GM13977 (cell line): Measurements from ENCODE around the gene FIG4.

ENCODE experiments used
- DNase-seq: peaks from one replicate; pipeline ENCODE4 v3.0.0; 2012; ENCODE audit warnings: low spot score
- CTCF ChIP-seq: IDR thresholded peaks from 2 replicates; pipeline ENCODE4 v1.5.1; 2012; ENCODE audit warnings: mild to moderate bottlenecking, control low read depth; ENCODE audit not compliant: insufficient read depth; ENCODE audit errors: extremely low read depth, missing control alignments
- in situ Hi-C: fragments of 300-500 bp; cut with MboI; formaldehyde crosslinking; loops from one replicate; pipeline ENCODE4 v1.12.0; 2022; ENCODE audit warnings: low sequenced_read_pairs, low pct_unique_long_range_greater_than_20kb, mixed read lengths, inconsistent platforms; ENCODE audit not compliant: unreplicated experiment

Gene FIG4

GRCh38 chr6:109762769-109763441, 71.8 kb downstream of the FIG4 start:
- TF ChIP-seq CTCF: no peak
- in situ Hi-C loops: no loop called here
- DNase-seq: no peak

- in situ Hi-C loops: no loop called here
- DNase-seq: no peak
- no peak for TF ChIP-seq CTCF
Measured at GRCh38 chr6:109766167-109766566, 75.1 kb downstream of the FIG4 start.

GRCh38 chr6:109767961-109768360, 76.9 kb downstream of the FIG4 start:
- in situ Hi-C loops: no loop called here
- no peak for TF ChIP-seq CTCF
- no peak for DNase-seq

GRCh38 chr6:109768485-109768884, 77.4 kb downstream of the FIG4 start:
- in situ Hi-C loops: no loop called here
- TF ChIP-seq CTCF: no peak
- no peak for DNase-seq

- in situ Hi-C loops: no loop called here
- DNase-seq: peak; percentile 21
- TF ChIP-seq CTCF: no peak
Measured at GRCh38 chr6:109769213-109769612, 78.1 kb downstream of the FIG4 start.

- no peak for DNase-seq
- TF ChIP-seq CTCF: no peak
- in situ Hi-C loops: no loop called here
Measured at GRCh38 chr6:109770047-109770446, 79.0 kb downstream of the FIG4 start.
